Effector CD8-positive, alpha-beta T cell (primary cell): ENCODE data around the gene KRTAP12-3.
"Not testable (repeated sequence)": the region's sequence is repeated elsewhere in the genome, so short reads cannot be mapped to it uniquely, and the experiment has no call there.

Source experiments
- DNase-seq: peaks from one replicate; lab custom pipeline; 2025; lab: John Stamatoyannopoulos, UW

The KRTAP12-3 gene

DNA sequence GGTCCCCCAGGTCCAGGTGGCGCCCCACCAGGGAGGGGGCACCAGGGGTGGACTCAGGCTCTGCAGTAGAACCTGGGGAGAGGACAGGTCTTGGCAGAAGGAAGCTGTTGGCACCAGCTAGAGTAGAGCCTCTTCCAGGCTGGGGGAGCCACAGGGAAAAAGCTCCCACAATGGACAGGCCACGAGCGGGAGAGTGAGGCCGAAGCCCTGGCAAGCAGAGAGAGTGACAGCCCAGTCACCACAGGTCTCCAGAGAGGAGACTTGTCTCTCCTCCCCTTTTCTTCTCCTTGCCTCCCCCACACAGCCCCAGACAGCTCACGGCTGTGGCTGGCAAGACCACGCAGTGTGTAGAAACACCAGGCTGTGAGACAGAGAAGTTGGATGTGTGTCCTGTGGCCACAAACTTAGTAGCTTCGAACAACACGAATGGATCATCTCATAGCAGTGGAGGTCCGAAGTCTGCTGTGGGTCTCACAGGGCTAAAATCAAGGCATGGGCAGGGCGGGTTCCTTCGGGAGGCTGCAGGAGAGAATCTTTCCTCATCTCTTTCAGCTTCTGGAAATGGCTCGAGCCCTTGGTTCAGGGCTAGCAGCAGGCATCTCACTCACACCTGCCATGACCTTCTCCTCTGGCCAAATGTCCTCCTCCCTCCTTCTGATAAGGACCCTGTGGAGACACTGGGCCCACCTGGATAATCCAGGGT is 6.6 kb upstream of the KRTAP12-3 start:
- no peak for DNase-seq

DNA sequence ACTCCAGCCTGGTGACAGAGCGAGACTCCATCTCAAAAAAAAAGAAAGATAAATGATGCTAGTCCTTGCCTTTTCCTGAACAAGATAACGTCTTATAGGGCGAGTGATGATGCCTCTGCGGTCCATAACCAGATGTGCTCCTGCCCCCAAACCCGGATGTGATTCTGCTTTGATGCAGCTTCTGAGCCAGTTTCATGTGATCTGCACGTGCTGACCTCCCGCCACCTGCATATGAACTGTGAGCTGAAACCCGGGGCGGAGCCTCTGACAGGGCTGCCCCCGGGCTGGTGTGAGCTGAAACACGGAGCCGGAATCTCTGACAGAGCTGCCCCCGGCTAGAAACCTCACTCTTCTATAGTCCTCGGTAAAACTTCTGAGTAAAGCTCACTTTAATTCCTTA is 4.6 kb upstream of the KRTAP12-3 start:
- no peak for DNase-seq

- DNase-seq = peak; percentile 33
These were observed 3.8 kb upstream of the KRTAP12-3 start for GRCh38 chr21:44653656-44654575.

GRCh38 chr21:44654576-44655175 is 3.1 kb upstream of the KRTAP12-3 start, which contains the start of gene KRTAP12-4:
TSS of gene KRTAP12-4 (minus strand) at chr21:44654659. CDS start at chr21:44654614, 45 bp downstream.
- no peak for DNase-seq

GRCh38 chr21:44656868-44657267 is 864 bp upstream of the KRTAP12-3 start:
- DNase-seq = no peak

- no peak for DNase-seq
These were observed 794 bp downstream of the KRTAP12-3 start for GRCh38 chr21:44658541-44658910.

- no peak for DNase-seq
These were observed 1.3 kb downstream of the KRTAP12-3 start for GRCh38 chr21:44658913-44659595.

GRCh38 chr21:44661567-44661966 is 3.8 kb downstream of the KRTAP12-3 start:
- not testable (repeated sequence) for DNase-seq

- no peak for DNase-seq
These were observed 7.0 kb downstream of the KRTAP12-3 start for GRCh38 chr21:44664691-44665090.

DNA sequence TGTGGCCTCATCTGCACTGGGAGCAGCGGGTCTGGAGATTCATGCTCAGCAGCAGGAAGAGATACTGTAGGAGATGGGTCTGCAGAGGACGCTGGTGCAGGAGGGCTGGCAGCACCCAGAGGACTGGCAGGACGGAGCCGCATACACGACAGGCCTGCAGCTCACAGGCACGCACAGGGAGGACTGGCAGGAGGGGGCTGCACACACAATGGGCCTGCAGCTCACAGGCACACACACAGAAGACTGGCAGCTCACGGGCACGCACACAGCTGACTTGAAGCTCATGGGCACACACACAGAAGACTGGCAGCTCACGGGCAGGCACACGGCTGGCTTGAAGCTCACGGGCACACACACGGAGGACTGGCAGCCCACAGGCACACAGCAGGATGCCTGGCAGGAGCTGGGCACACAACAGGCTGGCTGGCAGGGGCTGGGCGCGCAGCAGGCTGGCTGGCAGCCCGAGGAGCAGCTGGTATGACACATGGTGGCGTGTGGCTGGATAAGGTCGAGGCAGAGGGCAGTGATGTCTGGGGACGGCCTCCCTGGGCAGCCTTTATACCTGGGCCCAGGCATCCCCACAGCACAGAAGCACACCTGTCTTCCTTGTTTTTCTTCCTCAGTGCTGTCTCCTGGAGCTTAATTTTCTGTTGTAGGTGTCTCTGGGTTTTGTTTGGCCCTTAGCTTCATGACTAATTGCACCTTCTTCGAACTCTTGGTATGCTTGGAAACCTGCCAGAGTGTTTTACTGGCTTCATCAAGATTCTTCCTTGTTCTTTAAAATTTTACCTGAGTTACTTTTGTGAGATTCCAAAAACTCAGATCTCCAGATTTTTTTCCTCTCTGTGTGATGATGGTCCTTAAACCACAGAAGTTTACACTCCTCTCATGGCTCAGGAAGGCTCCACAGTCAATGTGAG is 8.9 kb downstream of the KRTAP12-3 start, which contains the start of gene KRTAP12-2:
KRTAP12-2 (minus strand) TSS at position 527 of the 920 bp plus-strand sequence; CDS start at position 486, 41 bp downstream.
- no peak for DNase-seq

- no peak for DNase-seq
These were observed 9.9 kb downstream of the KRTAP12-3 start for GRCh38 chr21:44667612-44668011.

- no peak for DNase-seq
These were observed 13.1 kb downstream of the KRTAP12-3 start for GRCh38 chr21:44670642-44671432.

GRCh38 chr21:44671911-44672310 is 14.2 kb downstream of the KRTAP12-3 start:
- DNase-seq = no peak

DNA sequence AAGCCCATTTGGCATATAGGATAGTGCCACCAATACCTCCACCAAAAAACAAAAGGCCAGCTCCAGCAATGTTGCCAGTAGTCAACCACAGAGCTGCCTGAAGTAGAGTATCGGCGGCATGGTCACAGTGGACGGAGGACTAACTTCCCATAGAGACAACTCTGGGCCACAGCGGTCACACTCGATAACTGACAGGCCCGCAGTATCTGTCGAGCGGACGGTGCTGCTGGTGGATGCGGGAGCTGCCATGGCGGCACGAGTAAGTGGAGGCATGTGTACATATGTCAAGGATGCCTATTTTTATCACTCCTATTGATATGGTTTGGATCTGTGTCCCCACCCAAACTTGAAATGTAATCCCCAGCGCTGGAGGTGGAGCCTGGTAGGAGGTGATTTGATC is 20.1 kb downstream of the KRTAP12-3 start:
- no peak for DNase-seq

DNA sequence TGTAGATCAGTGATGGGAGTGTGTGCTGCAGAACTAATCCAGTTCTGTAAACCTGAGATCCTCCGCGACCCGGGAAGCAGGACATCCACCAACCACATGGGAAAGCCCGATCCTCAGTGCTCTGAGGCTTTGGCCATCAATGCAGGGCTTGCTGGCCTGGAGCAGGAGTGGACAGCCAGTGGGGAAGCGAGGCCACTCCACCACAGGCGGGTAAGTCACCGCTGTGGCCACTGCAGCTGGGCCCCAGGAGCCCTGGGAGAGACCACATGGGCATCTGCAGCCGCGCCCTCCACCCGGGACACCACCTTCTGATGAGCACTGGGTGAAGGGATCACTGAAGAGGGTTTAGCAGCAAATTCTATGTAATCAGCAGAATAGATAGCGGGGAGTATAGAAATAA is 23.4 kb downstream of the KRTAP12-3 start:
- no peak for DNase-seq

GRCh38 chr21:44681861-44682579 is 24.3 kb downstream of the KRTAP12-3 start, which contains the start of gene KRTAP12-1:
TSS of gene KRTAP12-1 (minus strand) at chr21:44682163. CDS start at chr21:44682123, 40 bp downstream.
- DNase-seq = no peak

DNA sequence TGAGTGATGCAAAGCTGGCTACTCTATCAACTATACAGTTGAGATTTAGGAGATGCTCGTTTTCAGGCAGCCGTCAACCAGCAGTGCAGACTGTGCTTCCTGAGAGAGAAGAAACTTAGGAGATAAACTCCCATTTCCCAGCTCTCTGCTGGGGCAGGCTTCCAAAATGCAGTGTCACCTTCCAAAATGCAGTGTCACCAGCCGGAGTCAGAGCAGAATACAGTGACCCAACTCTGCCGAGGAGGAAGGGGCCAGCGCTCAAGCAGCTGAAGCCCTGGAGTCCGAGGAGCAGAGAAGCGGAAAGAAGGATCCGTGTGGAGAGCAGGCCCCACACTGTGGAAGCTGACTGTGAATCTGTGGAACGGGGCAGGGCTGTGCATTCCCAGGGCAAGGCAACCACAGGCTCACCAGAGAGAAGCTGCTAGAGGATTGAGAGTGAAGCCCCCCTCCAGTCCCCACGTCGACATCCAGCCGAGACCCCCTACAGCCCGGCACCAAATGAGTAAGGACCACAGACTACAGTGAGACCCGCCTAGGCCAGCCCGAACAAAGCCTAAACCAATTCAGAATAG is 24.9 kb downstream of the KRTAP12-3 start:
- no peak for DNase-seq

- no peak for DNase-seq
These were observed 26.3 kb downstream of the KRTAP12-3 start for GRCh38 chr21:44684077-44684476.

GRCh38 chr21:44684483-44684882 is 26.8 kb downstream of the KRTAP12-3 start:
- no peak for DNase-seq
